ENCODE results near the gene PITPNC1.
"Not testable (repeated sequence)": the region's sequence is repeated elsewhere in the genome, so short reads cannot be mapped to it uniquely, and the experiment has no call there.

PITPNC1 gene

GRCh38 chr17:67372751-67373150 lies 4.3 kb upstream of the PITPNC1 start:
- no peak for DNase-seq

- DNase-seq = peak; percentile 62
These were observed 2.6 kb upstream of the PITPNC1 start for GRCh38 chr17:67374329-67375053.

GRCh38 chr17:67375054-67375427 lies 2.0 kb upstream of the PITPNC1 start:
- DNase-seq = no peak

- DNase-seq = no peak
These were observed 1.4 kb upstream of the PITPNC1 start for GRCh38 chr17:67375716-67376115.

- DNase-seq = no peak
These were observed 705 bp upstream of the PITPNC1 start for GRCh38 chr17:67376415-67376736.

GRCh38 chr17:67377488-67378453 lies 690 bp downstream of the PITPNC1 start:
- peak; percentile 65 for DNase-seq

- DNase-seq = peak; percentile 56
These were observed 1.6 kb downstream of the PITPNC1 start for GRCh38 chr17:67378454-67379250.

GRCh38 chr17:67379251-67379630 lies 2.2 kb downstream of the PITPNC1 start:
- no peak for DNase-seq

- DNase-seq = no peak
These were observed 4.8 kb downstream of the PITPNC1 start for GRCh38 chr17:67381929-67382257.

GRCh38 chr17:67385122-67385988 lies 8.3 kb downstream of the PITPNC1 start:
- DNase-seq = no peak

- DNase-seq = peak; percentile 39
These were observed 10.0 kb downstream of the PITPNC1 start for GRCh38 chr17:67386965-67387551.

- DNase-seq = not testable (repeated sequence)
These were observed 11.5 kb downstream of the PITPNC1 start for GRCh38 chr17:67388536-67388935.

GRCh38 chr17:67388986-67389385 lies 11.9 kb downstream of the PITPNC1 start:
- DNase-seq = no peak

GRCh38 chr17:67390006-67390645 lies 13.0 kb downstream of the PITPNC1 start:
- DNase-seq = no peak

- DNase-seq = peak; percentile 22
These were observed 13.7 kb downstream of the PITPNC1 start for GRCh38 chr17:67390646-67391361.

- no peak for DNase-seq
These were observed 15.0 kb downstream of the PITPNC1 start for GRCh38 chr17:67392111-67392510.

- DNase-seq = no peak
These were observed 16.8 kb downstream of the PITPNC1 start for GRCh38 chr17:67393809-67394397.

- no peak for DNase-seq
These were observed 22.6 kb downstream of the PITPNC1 start for GRCh38 chr17:67399676-67400075.

- no peak for DNase-seq
These were observed 23.1 kb downstream of the PITPNC1 start for GRCh38 chr17:67400193-67400592.

- DNase-seq = no peak
These were observed 24.0 kb downstream of the PITPNC1 start for GRCh38 chr17:67401106-67401505.

All from NCI-H1092 (cell line).